C4-2B (cell line): ENCODE results near the gene PDE4A.
"Not testable (repeated sequence)": the region's sequence is repeated elsewhere in the genome, so short reads cannot be mapped to it uniquely, and the experiment has no call there.

Experiments
- H3K27ac ChIP-seq: fragments of 450-650 bp; 2 replicates; pipeline ENCODE4 v1.5.1; 2017
- CTCF ChIP-seq: fragments of 450-650 bp; conservative IDR thresholded peaks from 2 replicates; pipeline ENCODE4 v1.5.1; 2017; ENCODE audit warnings: mild to moderate bottlenecking
- ZFX ChIP-seq: fragments of 450-650 bp; IDR thresholded peaks from 2 replicates; pipeline ENCODE4 v1.6.1; 2017

PDE4A gene

GRCh38 chr19:10404888-10405820, 15.2 kb upstream of the PDE4A start:
- no peak for TF ChIP-seq ZFX
- TF ChIP-seq CTCF, result no peak
- no peak overlapping the region for H3K27ac ChIP-seq

GRCh38 chr19:10406191-10406590, 14.1 kb upstream of the PDE4A start:
- TF ChIP-seq ZFX, result no peak
- TF ChIP-seq CTCF, result no peak
- H3K27ac ChIP-seq, result no peak overlapping the region

- H3K27ac ChIP-seq, result no peak overlapping the region
- TF ChIP-seq ZFX, result no peak
- TF ChIP-seq CTCF, result no peak
Observed at GRCh38 chr19:10407096-10407495, 13.2 kb upstream of the PDE4A start.

- no peak overlapping the region for H3K27ac ChIP-seq
- TF ChIP-seq ZFX, result no peak
Observed at GRCh38 chr19:10408511-10409283, 11.6 kb upstream of the PDE4A start.

DNA sequence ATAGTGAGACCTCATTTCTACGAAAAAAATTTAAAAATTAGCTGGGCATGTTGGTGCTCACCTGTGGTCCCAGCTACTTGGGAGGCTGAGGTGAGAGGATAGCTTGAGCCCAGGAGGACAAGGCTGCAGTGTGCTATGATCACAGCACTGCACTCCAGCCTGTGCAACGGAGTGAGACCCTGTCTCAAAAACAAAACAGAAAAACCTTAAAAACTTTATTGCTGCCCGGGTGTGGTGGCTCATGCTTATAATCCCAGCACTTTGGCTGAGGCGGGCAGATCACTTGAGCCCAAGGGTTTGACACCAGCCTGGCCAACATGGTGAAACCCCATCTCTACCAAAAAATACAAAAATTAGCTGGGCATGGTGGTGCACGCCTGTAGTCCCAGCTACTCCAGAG, 9.1 kb upstream of the PDE4A start:
- not testable (repeated sequence) for H3K27ac ChIP-seq

GRCh38 chr19:10412257-10412977, 7.9 kb upstream of the PDE4A start:
- no peak overlapping the region for H3K27ac ChIP-seq
- TF ChIP-seq ZFX, result no peak
- TF ChIP-seq CTCF, result no peak

DNA sequence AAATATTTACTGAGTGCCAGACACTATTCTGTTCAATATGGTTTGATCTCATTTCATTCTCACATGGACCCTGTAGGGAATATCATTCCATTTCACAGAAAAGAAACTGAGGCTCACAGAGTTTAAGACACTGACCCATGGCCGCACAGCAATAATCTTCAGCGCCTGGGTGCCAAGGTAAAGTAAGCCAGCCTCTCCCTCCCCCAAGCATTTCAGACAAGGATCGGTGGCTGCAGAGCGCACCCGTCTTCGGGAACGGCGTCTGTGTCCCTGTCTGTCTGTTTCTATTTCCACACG, 4.3 kb upstream of the PDE4A start:
- no peak for TF ChIP-seq ZFX
- TF ChIP-seq CTCF, result no peak
- H3K27ac ChIP-seq, result no peak overlapping the region
